Adrenal gland (tissue), 12 donors: ENCODE data around the gene PATJ. TPM values are rescaled to one million over a fixed set of nuclear protein-coding genes. Genes with fewer than 3 reads are reported as not detected.

Experiments
- DNase-seq, 7 donors: peaks; one replicate each; pipeline ENCODE4 v3.0.0-alpha.2; 2019 to 2020
- H3K27ac ChIP-seq, 5 donors: fragments of 200-600 bp; sonication (generic) in 4 of 5; 1 replicate in 3 of 5; 2 replicates in 2 of 5; pipeline versions ENCODE4 v1.5.1 to v1.8.0; 2016 to 2020; ENCODE audit warnings: mild to moderate bottlenecking in 1 of 5
- H3K27me3 ChIP-seq: fragments of 200-600 bp; 2 replicates; pipeline ENCODE4 v1.8.0; 2021
- H3K36me3 ChIP-seq, 2 donors: fragments of 200-600 bp; replicated peaks in 1 of 2; 1 replicate in 1 of 2; 2 replicates in 1 of 2; pipeline versions ENCODE4 v1.5.1 to v1.8.0; 2018 to 2022
- H3K4me1 ChIP-seq, 2 donors: fragments of 200-600 bp; replicated peaks in 1 of 2; 1 replicate in 1 of 2; 2 replicates in 1 of 2; pipeline versions ENCODE4 v1.5.1 to v1.8.0; 2018 to 2021
- H3K4me3 ChIP-seq, 4 donors: fragments of 200-600 bp; sonication (generic) in 3 of 4; one replicate each; pipeline ENCODE4 v1.5.1; 2016 to 2018
- H3K9me3 ChIP-seq, 3 donors: fragments of 200-600 bp; sonication (generic) in 1 of 3; replicated peaks in 1 of 3; 1 replicate in 2 of 3; 2 replicates in 1 of 3; pipeline versions ENCODE4 v1.5.1 to v1.8.0; 2016 to 2021
- CTCF ChIP-seq, 6 experiments: fragments of 450-650 bp in 4 of 6; fragments of 200-600 bp in 2 of 6; sonication (generic) in 1 of 6; IDR thresholded peaks; 1 replicate in 5 of 6; 2 replicates in 1 of 6; pipeline versions ENCODE4 v1.5.1 to v1.8.0; 2016 to 2021; ENCODE audit warnings: antibody characterized with exemption in 6 of 6, mild to moderate bottlenecking in 2 of 6, moderate library complexity in 1 of 6
- POLR2A ChIP-seq, 2 donors: fragments of 450-650 bp; IDR thresholded peaks; one replicate each; pipeline ENCODE4 v1.6.1; 2017; ENCODE audit warnings: antibody characterized with exemption in 2 of 2, mild to moderate bottlenecking in 2 of 2, moderate library complexity in 1 of 2
- WGBS, 4 donors: extraction: QIAGEN DNeasy Blood & Tissue Kit in 2 of 4; methylation state at CpG; one replicate each; pipeline versions ENCODE4 v1.1.5 to v1.1.7; 2013 to 2017; 5-methylcytosine and 5-hydroxymethylcytosine counted together
- intact Hi-C, 2 donors: fragments of 100-400 bp; cut with DNase I; formaldehyde crosslinking; loops; one replicate each; pipeline versions ENCODE4 v1.14.1 to v1.15.0; 2022 to 2023
- polyA plus RNA-seq, 3 donors: library from polyadenylated mRNA; stranded (reverse); fragments of 200-250 nt in 2 of 3; fragments of 350-450 nt in 1 of 3; fragmentation: Illumina TruSeq in 1 of 3; extraction: RNeasy Lipid Tissue Mini Kit (QIAGEN cat#74804) in 1 of 3; gene quantifications; one replicate each; pipeline ENCODE4 v1.2.3, GENCODE V29; 2013 to 2014
- total RNA-seq, 9 donors: library from RNA; depleted of rRNA in 4 of 9; stranded (reverse); fragments of >200 nt in 4 of 9; fragments of 120-200 nt in 1 of 9; fragmentation: NEBNext Ultra II Directional in 1 of 9; extraction: Animal tissue kit (Norgen Biotek cat#: 25700) in 1 of 9; gene quantifications; one replicate each; pipeline versions ENCODE4 v1.1.0 to v1.2.4, GENCODE V29; 2013 to 2023
- donor health status: healthy with polysubstance abuse.
- donor health status: Bipolar disorder and iron deficiency.
- donor health status: DM: yes; HTN: yes; CAD: no.
- donor health status: DM: no; HTN: no; CAD: no.
- donor health status: DM: no; HTN: no; CAD: no.
- donor health status: DM: yes; HTN: yes; CAD: no.

PATJ gene
- total and polyA plus RNA-seq, 12 donors, result 6.8 to 36.6 (median 23.4) TPM

DNA sequence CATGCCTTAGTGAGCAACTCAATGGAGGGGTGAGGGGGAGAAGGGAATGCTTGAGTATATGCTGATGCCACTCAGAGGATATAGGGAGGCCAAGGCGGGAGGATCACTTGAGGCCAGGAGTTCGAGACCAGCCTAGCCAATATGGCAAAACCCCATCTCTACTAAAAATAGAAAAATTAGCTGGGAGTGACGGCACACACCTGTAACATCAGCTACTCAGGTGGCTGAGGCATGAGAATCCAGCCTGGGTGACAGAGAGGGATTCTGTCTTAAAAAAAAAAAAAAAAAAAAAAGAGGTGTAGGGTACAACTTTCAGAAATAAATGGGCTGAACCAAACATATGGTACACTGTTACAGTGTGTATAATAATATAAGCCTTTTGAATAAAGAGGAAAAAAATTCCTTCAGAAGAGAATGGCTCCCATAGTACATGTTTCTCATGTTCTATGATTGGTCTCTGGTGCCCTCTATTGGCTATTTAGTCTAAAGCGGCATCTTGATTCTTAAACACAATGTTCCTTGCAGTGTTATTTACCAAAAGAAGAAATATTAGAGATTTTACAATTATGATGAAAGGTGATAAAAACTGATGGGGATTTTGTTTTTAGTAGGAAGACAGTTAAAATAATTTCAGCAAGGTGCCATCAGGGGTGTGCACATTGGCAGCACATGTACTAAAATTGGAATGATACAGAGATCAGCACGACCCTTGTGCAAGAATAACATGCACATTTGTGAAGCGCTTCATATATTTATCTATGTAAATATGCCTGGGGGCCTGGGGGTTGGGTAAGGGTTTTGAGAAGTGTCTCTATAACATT is 109.8 kb downstream of the PATJ start:
- Histone ChIP-seq H3K27ac (no peak overlapping the region), H3K4me3 (no peak overlapping the region), H3K27me3 (no peaks in the 10 kb centered on the region), H3K36me3 (no peaks in the 10 kb centered on the region), H3K4me1 (no peaks in the 10 kb centered on the region), H3K9me3 (no peaks in the 10 kb centered on the region)
- DNase-seq, result peak in 1 of 7 donors; percentile 16
- peak; percentile 39 to 76 (median 72) for TF ChIP-seq CTCF (IDR thresholded peaks at IDR 0.05)
- no peak for TF ChIP-seq POLR2A (IDR thresholded peaks at IDR 0.05)
- intact Hi-C loops, result loop anchor here in 1 of 2 donors (5.0 kb wide), 1 partner anchor 210 kb away; no protein-coding TSS in a partner anchor
- WGBS, 4 donors, result 65 to 73% (median 66%) methylated on average over 6 of the region's 6 CpGs

DNA sequence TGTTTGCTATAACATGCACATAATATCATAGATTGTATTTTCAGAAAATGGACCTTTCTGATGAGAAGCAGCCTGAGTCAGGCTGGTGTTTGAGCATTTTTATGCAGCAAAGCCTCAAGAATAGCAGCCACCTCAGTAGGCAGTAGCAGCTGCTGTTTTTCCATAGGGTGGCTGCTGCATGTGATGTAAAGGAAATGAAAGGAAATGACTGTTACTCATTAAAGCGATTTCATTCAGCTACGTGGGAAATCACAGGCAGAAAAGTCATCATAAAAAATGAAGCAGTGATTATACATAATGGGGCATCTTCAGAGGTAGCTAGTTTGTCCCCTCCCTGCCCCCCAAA is 110.4 kb downstream of the PATJ start:
- no peak for DNase-seq
- Histone ChIP-seq H3K9me3 (no peaks in the 10 kb centered on the region), H3K4me1 (no peaks in the 10 kb centered on the region), H3K4me3 (no peak overlapping the region), H3K36me3 (no peaks in the 10 kb centered on the region), H3K27ac (no peak overlapping the region), H3K27me3 (no peaks in the 10 kb centered on the region)
- 79 to 87% (median 81%) methylated on average over 2 of the region's 2 CpGs for WGBS, 4 donors
- no peak for TF ChIP-seq CTCF (IDR thresholded peaks at IDR 0.05)
- no peak for TF ChIP-seq POLR2A (IDR thresholded peaks at IDR 0.05)
- intact Hi-C loops, result loop anchor here in 1 of 2 donors (5.0 kb wide), 1 partner anchor 210 kb away; no protein-coding TSS in a partner anchor

- TF ChIP-seq POLR2A (IDR thresholded peaks at IDR 0.05) (no peak), CTCF (IDR thresholded peaks at IDR 0.05) (peak in 5 of 6 experiments; percentile 10 to 30 (median 18))
- Histone ChIP-seq H3K4me3 (no peak overlapping the region), H3K9me3 (no peaks in the 10 kb centered on the region), H3K27ac (no peak overlapping the region), H3K27me3 (no peaks in the 10 kb centered on the region), H3K4me1 (no peaks in the 10 kb centered on the region), H3K36me3 (no peaks in the 10 kb centered on the region)
- intact Hi-C loops, result loop anchor here in 1 of 2 donors (5.0 kb wide), 1 partner anchor 211 kb away; no protein-coding TSS in a partner anchor
- no peak for DNase-seq
- WGBS, 4 donors, result 23 to 28% (median 27%) methylated on average over 3 of the region's 3 CpGs
Measured at GRCh38 chr1:61853583-61853982, 111.3 kb downstream of the PATJ start.

GRCh38 chr1:61864489-61864888 is 122.2 kb downstream of the PATJ start:
- H3K36me3 ChIP-seq, result no peaks in the 10 kb centered on the region
- H3K4me3 ChIP-seq, result no peak overlapping the region
- H3K9me3 ChIP-seq, result no peaks in the 10 kb centered on the region
- H3K27ac ChIP-seq, result no peak overlapping the region
- TF ChIP-seq POLR2A (IDR thresholded peaks at IDR 0.05), result no peak
- no peak for TF ChIP-seq CTCF (IDR thresholded peaks at IDR 0.05)
- intact Hi-C loops, result no loop called here
- 73 to 85% (median 82%) methylated on average over 7 of the region's 7 CpGs for WGBS, 4 donors
- no peaks in the 10 kb centered on the region for H3K4me1 ChIP-seq
- H3K27me3 ChIP-seq, result no peaks in the 10 kb centered on the region
- no peak for DNase-seq
